ENCODE measurements around the gene TRIM22.
"Not testable (repeated sequence)": the region's sequence is repeated elsewhere in the genome, so short reads cannot be mapped to it uniquely, and the experiment has no call there.

DNA sequence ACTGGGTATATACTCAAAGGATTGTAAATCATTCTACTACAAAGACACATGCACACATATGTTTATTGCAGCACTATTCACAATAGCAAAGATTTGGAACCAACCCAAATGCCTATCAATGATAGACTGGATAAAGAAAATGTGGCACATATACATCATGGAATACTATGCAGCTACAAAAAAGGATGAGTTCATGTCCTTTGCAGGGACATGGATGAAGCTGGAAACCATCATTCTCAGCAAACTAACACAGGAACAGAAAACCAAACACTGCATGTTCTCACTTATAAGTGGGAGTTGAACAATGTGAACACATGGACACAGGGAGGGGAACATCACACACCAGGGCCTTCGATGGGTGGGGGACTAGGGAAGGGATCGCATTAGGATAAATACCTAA is 32.6 kb upstream of the TRIM22 start:
- TF ChIP-seq, protein P1, sequence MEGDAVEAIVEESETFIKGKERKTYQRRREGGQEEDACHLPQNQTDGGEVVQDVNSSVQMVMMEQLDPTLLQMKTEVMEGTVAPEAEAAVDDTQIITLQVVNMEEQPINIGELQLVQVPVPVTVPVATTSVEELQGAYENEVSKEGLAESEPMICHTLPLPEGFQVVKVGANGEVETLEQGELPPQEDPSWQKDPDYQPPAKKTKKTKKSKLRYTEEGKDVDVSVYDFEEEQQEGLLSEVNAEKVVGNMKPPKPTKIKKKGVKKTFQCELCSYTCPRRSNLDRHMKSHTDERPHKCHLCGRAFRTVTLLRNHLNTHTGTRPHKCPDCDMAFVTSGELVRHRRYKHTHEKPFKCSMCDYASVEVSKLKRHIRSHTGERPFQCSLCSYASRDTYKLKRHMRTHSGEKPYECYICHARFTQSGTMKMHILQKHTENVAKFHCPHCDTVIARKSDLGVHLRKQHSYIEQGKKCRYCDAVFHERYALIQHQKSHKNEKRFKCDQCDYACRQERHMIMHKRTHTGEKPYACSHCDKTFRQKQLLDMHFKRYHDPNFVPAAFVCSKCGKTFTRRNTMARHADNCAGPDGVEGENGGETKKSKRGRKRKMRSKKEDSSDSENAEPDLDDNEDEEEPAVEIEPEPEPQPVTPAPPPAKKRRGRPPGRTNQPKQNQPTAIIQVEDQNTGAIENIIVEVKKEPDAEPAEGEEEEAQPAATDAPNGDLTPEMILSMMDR (conservative IDR thresholded peaks at IDR 0.05): not testable (repeated sequence)
- TF ChIP-seq EZH2 (IDR thresholded peaks at IDR 0.05; ENCODE audit: low read depth): not testable (repeated sequence)

Data from PC-9 (cell line).